ENCODE data around the gene CNTFR. TPM values are rescaled to one million over a fixed set of nuclear protein-coding genes. Genes with fewer than 3 reads are reported as not detected.

CNTFR gene
- total RNA-seq, 1 experiment from 2014 or later = 2.7 TPM

DNA sequence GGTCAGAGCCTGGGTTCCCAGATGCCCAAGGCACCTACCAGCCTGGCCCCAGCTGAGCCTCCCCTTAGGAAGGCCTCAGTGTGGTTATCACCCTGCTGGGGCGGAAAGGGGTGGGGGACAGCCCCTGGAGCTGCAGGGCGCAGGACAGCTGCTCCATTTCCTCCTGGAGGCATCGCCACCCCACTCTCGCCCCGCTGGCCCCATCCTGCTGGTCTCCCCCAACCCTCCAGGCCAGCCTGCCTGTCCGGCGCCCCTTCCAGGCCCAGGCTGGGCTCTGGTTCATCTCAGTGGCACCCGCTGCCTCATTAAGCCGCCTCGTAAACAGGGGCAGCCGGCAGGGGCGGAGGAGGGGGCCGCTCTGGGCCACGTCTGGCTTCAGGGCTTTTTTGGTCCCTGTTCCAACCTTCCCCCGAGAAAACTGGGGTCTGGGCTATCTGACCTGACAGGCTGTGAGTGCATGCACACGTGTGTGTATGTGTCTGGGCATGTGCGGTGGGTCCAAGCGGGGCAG, 36.0 kb downstream of the CNTFR start:
- no TSS peak for BruUV-seq (replicated peaks)
- DNase-seq (ENCODE audit: low read depth, low spot score) (no peak), ATAC-seq (no peak)
- CTCF ChIA-PET = interaction anchor here (1.3 kb wide), 1 partner anchor 38 kb away, joined by 6 read pairs; no protein-coding TSS in a partner anchor
- POLR2A ChIA-PET = no interaction called here
- Histone ChIP-seq H3K4me1 (ENCODE audit: control insufficient read depth, insufficient read depth, low read length) (no peaks in the 10 kb centered on the region), H3K27ac (ENCODE audit: low read length) (no peak overlapping the region), H3K36me3 (ENCODE audit: control insufficient read depth, insufficient read depth, low read length) (no peaks in the 10 kb centered on the region), H3K4me3 (ENCODE audit: low read depth in 2 of 2, low read length in 2 of 2) (no peak overlapping the region), H3K9me3 (ENCODE audit: control insufficient read depth, insufficient read depth, low read depth, low read length) (no peaks in the 10 kb centered on the region), H3K27me3 (ENCODE audit: control insufficient read depth, insufficient read depth, low read length) (no peaks in the 10 kb centered on the region)
- intact Hi-C loops (cut with micrococcal nuclease; ENCODE audit: unreplicated experiment) = no loop called here
- TF ChIP-seq TCF7L2 (IDR thresholded peaks at IDR 0.05; ENCODE audit: low read depth, low read length) (no peak), SIN3A (IDR thresholded peaks at IDR 0.05; ENCODE audit: borderline replicate concordance, insufficient read depth, low read depth, low read length) (no peak), POLR2AphosphoS5 (IDR thresholded peaks at IDR 0.05; ENCODE audit: low read depth, low read length) (no peak)
- TF ChIP-seq, protein P1, sequence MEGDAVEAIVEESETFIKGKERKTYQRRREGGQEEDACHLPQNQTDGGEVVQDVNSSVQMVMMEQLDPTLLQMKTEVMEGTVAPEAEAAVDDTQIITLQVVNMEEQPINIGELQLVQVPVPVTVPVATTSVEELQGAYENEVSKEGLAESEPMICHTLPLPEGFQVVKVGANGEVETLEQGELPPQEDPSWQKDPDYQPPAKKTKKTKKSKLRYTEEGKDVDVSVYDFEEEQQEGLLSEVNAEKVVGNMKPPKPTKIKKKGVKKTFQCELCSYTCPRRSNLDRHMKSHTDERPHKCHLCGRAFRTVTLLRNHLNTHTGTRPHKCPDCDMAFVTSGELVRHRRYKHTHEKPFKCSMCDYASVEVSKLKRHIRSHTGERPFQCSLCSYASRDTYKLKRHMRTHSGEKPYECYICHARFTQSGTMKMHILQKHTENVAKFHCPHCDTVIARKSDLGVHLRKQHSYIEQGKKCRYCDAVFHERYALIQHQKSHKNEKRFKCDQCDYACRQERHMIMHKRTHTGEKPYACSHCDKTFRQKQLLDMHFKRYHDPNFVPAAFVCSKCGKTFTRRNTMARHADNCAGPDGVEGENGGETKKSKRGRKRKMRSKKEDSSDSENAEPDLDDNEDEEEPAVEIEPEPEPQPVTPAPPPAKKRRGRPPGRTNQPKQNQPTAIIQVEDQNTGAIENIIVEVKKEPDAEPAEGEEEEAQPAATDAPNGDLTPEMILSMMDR (IDR thresholded peaks at IDR 0.05) = no peak
- TF ChIP-seq, protein P2, sequence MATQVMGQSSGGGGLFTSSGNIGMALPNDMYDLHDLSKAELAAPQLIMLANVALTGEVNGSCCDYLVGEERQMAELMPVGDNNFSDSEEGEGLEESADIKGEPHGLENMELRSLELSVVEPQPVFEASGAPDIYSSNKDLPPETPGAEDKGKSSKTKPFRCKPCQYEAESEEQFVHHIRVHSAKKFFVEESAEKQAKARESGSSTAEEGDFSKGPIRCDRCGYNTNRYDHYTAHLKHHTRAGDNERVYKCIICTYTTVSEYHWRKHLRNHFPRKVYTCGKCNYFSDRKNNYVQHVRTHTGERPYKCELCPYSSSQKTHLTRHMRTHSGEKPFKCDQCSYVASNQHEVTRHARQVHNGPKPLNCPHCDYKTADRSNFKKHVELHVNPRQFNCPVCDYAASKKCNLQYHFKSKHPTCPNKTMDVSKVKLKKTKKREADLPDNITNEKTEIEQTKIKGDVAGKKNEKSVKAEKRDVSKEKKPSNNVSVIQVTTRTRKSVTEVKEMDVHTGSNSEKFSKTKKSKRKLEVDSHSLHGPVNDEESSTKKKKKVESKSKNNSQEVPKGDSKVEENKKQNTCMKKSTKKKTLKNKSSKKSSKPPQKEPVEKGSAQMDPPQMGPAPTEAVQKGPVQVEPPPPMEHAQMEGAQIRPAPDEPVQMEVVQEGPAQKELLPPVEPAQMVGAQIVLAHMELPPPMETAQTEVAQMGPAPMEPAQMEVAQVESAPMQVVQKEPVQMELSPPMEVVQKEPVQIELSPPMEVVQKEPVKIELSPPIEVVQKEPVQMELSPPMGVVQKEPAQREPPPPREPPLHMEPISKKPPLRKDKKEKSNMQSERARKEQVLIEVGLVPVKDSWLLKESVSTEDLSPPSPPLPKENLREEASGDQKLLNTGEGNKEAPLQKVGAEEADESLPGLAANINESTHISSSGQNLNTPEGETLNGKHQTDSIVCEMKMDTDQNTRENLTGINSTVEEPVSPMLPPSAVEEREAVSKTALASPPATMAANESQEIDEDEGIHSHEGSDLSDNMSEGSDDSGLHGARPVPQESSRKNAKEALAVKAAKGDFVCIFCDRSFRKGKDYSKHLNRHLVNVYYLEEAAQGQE (IDR thresholded peaks at IDR 0.05; ENCODE audit: insufficient read depth in 1 of 2, low read depth in 2 of 2, low read length in 1 of 2) = no peak
- in situ Hi-C loops (cut with HindIII; ENCODE audit: low pct_unique_long_range_greater_than_20kb, low sequenced_read_pairs) = no loop called here

GRCh38 chr9:34552986-34553385, 36.5 kb downstream of the CNTFR start:
- H3K4me1 ChIP-seq (ENCODE audit: control insufficient read depth, insufficient read depth, low read length) = no peaks in the 10 kb centered on the region
- H3K9me3 ChIP-seq (ENCODE audit: control insufficient read depth, insufficient read depth, low read depth, low read length) = no peaks in the 10 kb centered on the region
- ATAC-seq (no peak), DNase-seq (ENCODE audit: low read depth, low spot score) (no peak)
- TF ChIP-seq, protein P2 (IDR thresholded peaks at IDR 0.05; ENCODE audit: insufficient read depth in 1 of 2, low read depth in 2 of 2, low read length in 1 of 2) = no peak
- TF ChIP-seq SIN3A (IDR thresholded peaks at IDR 0.05; ENCODE audit: borderline replicate concordance, insufficient read depth, low read depth, low read length) (no peak), TCF7L2 (IDR thresholded peaks at IDR 0.05; ENCODE audit: low read depth, low read length) (no peak), POLR2AphosphoS5 (IDR thresholded peaks at IDR 0.05; ENCODE audit: low read depth, low read length) (no peak)
- TF ChIP-seq, protein P1 (IDR thresholded peaks at IDR 0.05) = no peak
- H3K4me3 ChIP-seq (ENCODE audit: low read depth in 2 of 2, low read length in 2 of 2) = no peak overlapping the region
- H3K36me3 ChIP-seq (ENCODE audit: control insufficient read depth, insufficient read depth, low read length) = no peaks in the 10 kb centered on the region
- CTCF ChIA-PET = interaction anchor here (1.3 kb wide), 1 partner anchor 39 kb away, joined by 6 read pairs; no protein-coding TSS in a partner anchor
- no peak overlapping the region for H3K27ac ChIP-seq (ENCODE audit: low read length)
- intact Hi-C loops (cut with micrococcal nuclease; ENCODE audit: unreplicated experiment) = no loop called here
- in situ Hi-C loops (cut with HindIII; ENCODE audit: low pct_unique_long_range_greater_than_20kb, low sequenced_read_pairs) = no loop called here
- BruUV-seq (replicated peaks) = no TSS peak
- no peaks in the 10 kb centered on the region for H3K27me3 ChIP-seq (ENCODE audit: control insufficient read depth, insufficient read depth, low read length)
- POLR2A ChIA-PET = interaction anchor here (0.7 kb wide), 1 partner anchor 29 kb away, joined by 7 read pairs; no protein-coding TSS in a partner anchor
